CD4-positive, alpha-beta T cell treated with Interferon gamma for 1 hour (primary cell): ENCODE data around the gene KIT.

Experiments
- DNase-seq: peaks from one replicate; pipeline ENCODE4 v3.0.0-alpha.2; 2020

The KIT gene

GRCh38 chr4:54708339-54709279 is 50.9 kb downstream of the KIT start:
- no peak for DNase-seq

GRCh38 chr4:54709400-54709799 is 51.6 kb downstream of the KIT start:
- no peak for DNase-seq

- DNase-seq, result no peak
Observed at GRCh38 chr4:54712206-54712605, 54.4 kb downstream of the KIT start.

- no peak for DNase-seq
Observed at GRCh38 chr4:54714631-54715030, 56.9 kb downstream of the KIT start.

- no peak for DNase-seq
Observed at GRCh38 chr4:54716478-54717065, 58.8 kb downstream of the KIT start.

- no peak for DNase-seq
Observed at GRCh38 chr4:54717694-54718093, 59.9 kb downstream of the KIT start.

GRCh38 chr4:54719378-54719777 is 61.6 kb downstream of the KIT start:
- DNase-seq, result no peak

- DNase-seq, result no peak
Observed at GRCh38 chr4:54723220-54723619, 65.5 kb downstream of the KIT start.

- no peak for DNase-seq
Observed at GRCh38 chr4:54723820-54724219, 66.1 kb downstream of the KIT start.

GRCh38 chr4:54726907-54727306 is 69.2 kb downstream of the KIT start:
- no peak for DNase-seq

GRCh38 chr4:54727346-54727745 is 69.6 kb downstream of the KIT start:
- DNase-seq, result no peak

- no peak for DNase-seq
Observed at GRCh38 chr4:54728368-54728767, 70.6 kb downstream of the KIT start.

GRCh38 chr4:54729256-54729655 is 71.5 kb downstream of the KIT start:
- DNase-seq, result no peak

GRCh38 chr4:54730581-54730980 is 72.8 kb downstream of the KIT start:
- DNase-seq, result no peak

GRCh38 chr4:54731552-54731951 is 73.8 kb downstream of the KIT start:
- DNase-seq, result no peak

GRCh38 chr4:54731976-54732375 is 74.2 kb downstream of the KIT start:
- DNase-seq, result no peak

GRCh38 chr4:54737421-54737820 is 79.7 kb downstream of the KIT start:
- no peak for DNase-seq

GRCh38 chr4:54741202-54741601 is 83.4 kb downstream of the KIT start:
- DNase-seq, result no peak

- DNase-seq, result no peak
Observed at GRCh38 chr4:54742636-54743399, 85.1 kb downstream of the KIT start.

GRCh38 chr4:54743562-54743961 is 85.8 kb downstream of the KIT start:
- DNase-seq, result no peak

- DNase-seq, result no peak
Observed at GRCh38 chr4:54744487-54744886, 86.7 kb downstream of the KIT start.

- no peak for DNase-seq
Observed at GRCh38 chr4:54745031-54745770, 87.4 kb downstream of the KIT start.

- no peak for DNase-seq
Observed at GRCh38 chr4:54746218-54746617, 88.5 kb downstream of the KIT start.
